ENCODE results near the gene B3GNT8. TPM values are rescaled to one million over a fixed set of nuclear protein-coding genes. Genes with fewer than 3 reads are reported as not detected.

B3GNT8 gene
- total RNA-seq, 1 experiment from 2014 or later = 0.96 TPM

DNA sequence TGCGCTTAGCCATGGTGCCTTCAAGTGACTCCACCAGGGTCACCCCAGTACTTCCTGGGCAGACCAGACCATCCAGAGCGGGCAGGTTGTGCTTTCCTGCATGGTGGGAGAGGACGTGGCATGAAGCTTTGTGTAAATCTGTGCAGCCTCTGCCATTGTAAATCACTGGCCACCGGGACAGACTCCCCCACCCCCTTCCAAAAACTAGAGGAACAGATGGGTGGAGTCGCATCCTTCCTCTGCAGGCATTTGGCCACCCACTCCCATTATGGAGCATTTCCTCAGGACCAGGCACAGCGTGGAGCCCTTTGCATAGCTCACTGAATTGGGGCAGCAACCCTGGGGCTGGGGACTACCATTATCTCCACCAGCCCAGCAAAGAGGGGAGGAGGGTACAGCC is 21.4 kb downstream of the B3GNT8 start:
- Histone ChIP-seq H3K23ac (ENCODE audit: insufficient read length, low read depth, low read length) (no peak overlapping the region), H2AFZ (ENCODE audit: low read length) (no peak overlapping the region), H3K79me1 (ENCODE audit: insufficient read depth, low read depth, low read length, poor library complexity, severe bottlenecking) (no peaks in the 10 kb centered on the region), H3K27me3 (ENCODE audit: insufficient read depth, low read length) (no peaks in the 10 kb centered on the region), H2BK5ac (ENCODE audit: insufficient read length, low read length) (no peak overlapping the region), H4K91ac (ENCODE audit: insufficient read length, low read depth, low read length) (no peak overlapping the region), H3K9ac (ENCODE audit: extremely low read depth, insufficient read length, low read length) (no peak overlapping the region), H3K4ac (ENCODE audit: low read depth, low read length) (no peak overlapping the region), H4K20me1 (ENCODE audit: control insufficient read depth, insufficient read depth, insufficient read length) (peaks cover 3% of the 10 kb centered on the region), H3K9me3 (ENCODE audit: control insufficient read depth, low read depth, low read length) (no peaks in the 10 kb centered on the region), H2BK120ac (ENCODE audit: low read depth, low read length, poor library complexity, severe bottlenecking) (no peak overlapping the region), H3K4me2 (ENCODE audit: insufficient read depth, insufficient read length, low read length) (no peak overlapping the region), H4K5ac (ENCODE audit: insufficient read length, low read depth, low read length) (no peak overlapping the region), H2BK12ac (ENCODE audit: insufficient read length, low read depth, low read length) (no peak overlapping the region), H2BK20ac (ENCODE audit: low read depth, low read length, poor library complexity, severe bottlenecking) (no peak overlapping the region), H3K23me2 (ENCODE audit: insufficient read length, low read depth, low read length, poor library complexity, severe bottlenecking) (no peaks in the 10 kb centered on the region), H3T11ph (ENCODE audit: low read length) (no peak overlapping the region), H3K79me2 (ENCODE audit: insufficient read depth, low read length) (no peaks in the 10 kb centered on the region), H4K8ac (replicated peaks; ENCODE audit: insufficient read length, low read depth, low read length) (no peak overlapping the region), H2BK15ac (ENCODE audit: low read depth, low read length) (no peak overlapping the region), H3K14ac (ENCODE audit: insufficient read depth, low read length) (no peak overlapping the region), H2AK5ac (ENCODE audit: insufficient read length, low read length) (no peak overlapping the region), H3K4me1 (ENCODE audit: insufficient read depth, low read length) (no peaks in the 10 kb centered on the region; the same call in 1 of the 2 replicates), H3K56ac (ENCODE audit: insufficient read length, low read depth, low read length) (no peak overlapping the region), H3K18ac (ENCODE audit: insufficient read length, low read depth, low read length) (no peak overlapping the region), H3K27ac (ENCODE audit: insufficient read length, low read depth, low read length) (no peak overlapping the region)
- DNase-seq = no peak
- no peak for TF ChIP-seq CTCF (conservative IDR thresholded peaks at IDR 0.05)
- Mint-ChIP-seq H3K9me3 (no peaks in the 10 kb centered on the region), H3K36me3 (ENCODE audit: insufficient read depth in 1 of 3, low read depth in 3 of 3) (peaks cover 0 to 1% (median 0%) of the 10 kb centered on the region in 3 experiments; a peak in 1 of 7 replicates), H3K4me1 (peaks cover 7 to 18% of the 10 kb centered on the region in 2 experiments), H3K4me3 (no peak overlapping the region), H3K27ac (no peak overlapping the region), H3K27me3 (ENCODE audit: low read depth) (no peaks in the 10 kb centered on the region)
- WGBS (ENCODE audit: extremely low coverage, insufficient read length, low lambda C conversion rate) = no CpG with 5 or more reads among the region's 6 CpGs
